ENCODE data around the gene FXYD4. TPM values are rescaled to one million over a fixed set of nuclear protein-coding genes. Genes with fewer than 3 reads are reported as not detected.

FXYD4 gene
- total RNA-seq, 1 experiment from 2014 or later, result not detected

DNA sequence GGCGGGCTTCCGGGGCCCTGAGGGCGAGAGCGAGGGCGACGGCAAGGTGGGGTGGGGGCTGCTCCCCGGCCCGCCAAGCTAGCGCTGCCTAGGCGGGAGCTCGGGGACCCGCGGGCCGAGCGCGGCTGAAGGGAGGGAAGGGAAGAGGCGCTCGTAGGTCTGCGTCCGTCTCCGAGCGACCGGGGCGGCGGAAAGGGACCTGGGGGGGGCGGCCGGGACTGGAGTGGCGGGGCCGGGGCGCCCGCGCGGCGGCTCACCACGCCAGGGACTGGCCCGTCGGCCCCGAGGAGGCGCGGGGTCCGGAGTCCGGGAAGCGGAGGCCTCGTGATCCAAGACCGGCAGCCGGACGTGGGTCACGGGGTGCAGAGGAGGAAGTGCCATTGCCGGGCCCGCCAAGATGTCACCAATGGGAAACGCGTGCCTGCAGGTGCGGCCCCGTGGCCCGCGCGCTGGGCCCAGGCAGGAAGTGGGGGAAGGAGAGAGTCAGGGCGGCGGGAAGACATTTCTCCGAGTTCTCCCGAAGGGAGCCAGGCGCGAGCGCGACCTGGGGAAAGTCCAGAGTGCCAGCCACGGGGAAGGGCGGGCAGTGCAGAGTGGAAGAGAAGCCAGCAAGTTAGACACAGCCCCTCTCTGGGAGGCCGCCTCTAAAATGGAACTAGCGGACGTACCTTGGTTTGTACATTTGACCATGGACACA, 25.6 kb downstream of the FXYD4 start:
- peaks cover 74% of the 10 kb centered on the region for H3K4me1 ChIP-seq (ENCODE audit: low read length)
- H4K20me1 ChIP-seq (ENCODE audit: insufficient read depth, low read depth, low read length), result peaks cover 69% of the 10 kb centered on the region
- no peak overlapping the region for H2AFZ ChIP-seq (ENCODE audit: low read length)
- peaks cover 55% of the 10 kb centered on the region for H3K36me3 ChIP-seq (ENCODE audit: insufficient read depth, low read length)
- peak overlapping the region; percentile 80 for H3K4me2 ChIP-seq (ENCODE audit: low read depth, low read length, poor library complexity, severe bottlenecking)
- H3K9me3 ChIP-seq (ENCODE audit: low read length), result no peaks in the 10 kb centered on the region
- H3K4me3 ChIP-seq (ENCODE audit: low read length), result peak overlapping the region; percentile 90
- H3K9ac ChIP-seq (ENCODE audit: low read length), result peak overlapping the region; percentile 93
- no peaks in the 10 kb centered on the region for H3K9me2 ChIP-seq (replicated peaks; ENCODE audit: insufficient read depth, low read length)
- H3K27me3 ChIP-seq (ENCODE audit: low read length), result no peaks in the 10 kb centered on the region
- H3K27ac ChIP-seq (ENCODE audit: low read length), result peak overlapping the region; percentile 87
- DNase-seq, result peak; percentile 95
- peaks cover 94% of the 10 kb centered on the region for H3K79me2 ChIP-seq (ENCODE audit: low read length)

DNA sequence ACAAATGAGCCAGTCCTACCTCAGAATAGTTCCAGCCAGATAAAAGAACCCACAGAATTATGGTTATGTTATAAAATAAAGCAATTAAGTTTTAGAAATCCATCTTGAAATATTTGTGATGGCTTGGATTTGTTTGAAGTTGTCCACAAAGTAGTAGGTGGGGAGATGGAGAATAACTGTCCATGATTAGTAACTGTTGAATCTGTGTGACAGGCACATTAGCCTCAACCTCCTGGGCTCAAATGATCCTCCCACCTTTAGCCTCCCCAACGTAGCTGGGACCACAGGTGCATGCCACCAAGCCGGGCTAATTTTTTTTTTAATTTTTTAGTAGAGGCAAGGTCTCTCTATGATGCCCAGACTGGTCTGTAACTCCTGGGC, 27.5 kb downstream of the FXYD4 start:
- H4K20me1 ChIP-seq (ENCODE audit: insufficient read depth, low read depth, low read length), result peaks cover 71% of the 10 kb centered on the region
- H3K27me3 ChIP-seq (ENCODE audit: low read length), result no peaks in the 10 kb centered on the region
- no peak overlapping the region for H2AFZ ChIP-seq (ENCODE audit: low read length)
- H3K4me2 ChIP-seq (ENCODE audit: low read depth, low read length, poor library complexity, severe bottlenecking), result peak overlapping the region; percentile 80
- H3K27ac ChIP-seq (ENCODE audit: low read length), result peak overlapping the region; percentile 87
- peak overlapping the region; percentile 93 for H3K9ac ChIP-seq (ENCODE audit: low read length)
- H3K9me3 ChIP-seq (ENCODE audit: low read length), result no peaks in the 10 kb centered on the region
- H3K36me3 ChIP-seq (ENCODE audit: insufficient read depth, low read length), result peaks cover 39% of the 10 kb centered on the region
- peak overlapping the region; percentile 90 for H3K4me3 ChIP-seq (ENCODE audit: low read length)
- H3K9me2 ChIP-seq (replicated peaks; ENCODE audit: insufficient read depth, low read length), result no peaks in the 10 kb centered on the region
- H3K79me2 ChIP-seq (ENCODE audit: low read length), result peaks cover 98% of the 10 kb centered on the region
- peak; percentile 60 for DNase-seq
- peaks cover 89% of the 10 kb centered on the region for H3K4me1 ChIP-seq (ENCODE audit: low read length)

- peak overlapping the region; percentile 90 for H3K4me3 ChIP-seq (ENCODE audit: low read length)
- H3K9me3 ChIP-seq (ENCODE audit: low read length), result no peaks in the 10 kb centered on the region
- H4K20me1 ChIP-seq (ENCODE audit: insufficient read depth, low read depth, low read length), result peaks cover 72% of the 10 kb centered on the region
- H3K36me3 ChIP-seq (ENCODE audit: insufficient read depth, low read length), result peaks cover 39% of the 10 kb centered on the region
- H3K4me1 ChIP-seq (ENCODE audit: low read length), result peaks cover 89% of the 10 kb centered on the region
- peak overlapping the region; percentile 80 for H3K4me2 ChIP-seq (ENCODE audit: low read depth, low read length, poor library complexity, severe bottlenecking)
- H3K9ac ChIP-seq (ENCODE audit: low read length), result peak overlapping the region; percentile 93
- H3K79me2 ChIP-seq (ENCODE audit: low read length), result peaks cover 98% of the 10 kb centered on the region
- no peaks in the 10 kb centered on the region for H3K9me2 ChIP-seq (replicated peaks; ENCODE audit: insufficient read depth, low read length)
- no peak overlapping the region for H2AFZ ChIP-seq (ENCODE audit: low read length)
- DNase-seq, result no peak
- no peaks in the 10 kb centered on the region for H3K27me3 ChIP-seq (ENCODE audit: low read length)
- H3K27ac ChIP-seq (ENCODE audit: low read length), result peak overlapping the region; percentile 31
Observed at GRCh38 chr10:43399320-43400310, 28.2 kb downstream of the FXYD4 start.

- Histone ChIP-seq H3K9ac (ENCODE audit: low read length) (peak overlapping the region; percentile 22), H4K20me1 (ENCODE audit: insufficient read depth, low read depth, low read length) (peaks cover 70% of the 10 kb centered on the region), H3K4me3 (ENCODE audit: low read length) (peak overlapping the region; percentile 14; the same call in 1 of the 2 replicates), H2AFZ (ENCODE audit: low read length) (no peak overlapping the region), H3K4me2 (ENCODE audit: low read depth, low read length, poor library complexity, severe bottlenecking) (peak overlapping the region; percentile 92), H3K27ac (ENCODE audit: low read length) (peak overlapping the region; percentile 37), H3K9me3 (ENCODE audit: low read length) (no peaks in the 10 kb centered on the region), H3K9me2 (replicated peaks; ENCODE audit: insufficient read depth, low read length) (no peaks in the 10 kb centered on the region), H3K27me3 (ENCODE audit: low read length) (no peaks in the 10 kb centered on the region), H3K4me1 (ENCODE audit: low read length) (peaks cover 89% of the 10 kb centered on the region), H3K36me3 (ENCODE audit: insufficient read depth, low read length) (peaks cover 32% of the 10 kb centered on the region), H3K79me2 (ENCODE audit: low read length) (peaks cover 98% of the 10 kb centered on the region)
- DNase-seq, result no peak
Observed at GRCh38 chr10:43401627-43402026, 30.2 kb downstream of the FXYD4 start.

- peaks cover 100% of the 10 kb centered on the region for H3K79me2 ChIP-seq (ENCODE audit: low read length)
- H3K9ac ChIP-seq (ENCODE audit: low read length), result peak overlapping the region; percentile 22; the same call in 1 of the 2 replicates
- peaks cover 32% of the 10 kb centered on the region for H3K36me3 ChIP-seq (ENCODE audit: insufficient read depth, low read length)
- peaks cover 70% of the 10 kb centered on the region for H4K20me1 ChIP-seq (ENCODE audit: insufficient read depth, low read depth, low read length)
- H3K4me3 ChIP-seq (ENCODE audit: low read length), result peak overlapping the region; percentile 5; the same call in 1 of the 2 replicates
- H3K4me2 ChIP-seq (ENCODE audit: low read depth, low read length, poor library complexity, severe bottlenecking), result peak overlapping the region; percentile 92
- no peaks in the 10 kb centered on the region for H3K9me2 ChIP-seq (replicated peaks; ENCODE audit: insufficient read depth, low read length)
- H3K27me3 ChIP-seq (ENCODE audit: low read length), result no peaks in the 10 kb centered on the region
- H3K27ac ChIP-seq (ENCODE audit: low read length), result peak overlapping the region; percentile 37
- no peak for DNase-seq
- H2AFZ ChIP-seq (ENCODE audit: low read length), result no peak overlapping the region
- no peaks in the 10 kb centered on the region for H3K9me3 ChIP-seq (ENCODE audit: low read length)
- H3K4me1 ChIP-seq (ENCODE audit: low read length), result peaks cover 89% of the 10 kb centered on the region
Observed at GRCh38 chr10:43402176-43402575, 30.7 kb downstream of the FXYD4 start.

- Histone ChIP-seq H3K4me3 (ENCODE audit: low read length) (peak overlapping the region; percentile 4; the same call in 1 of the 2 replicates), H4K20me1 (ENCODE audit: insufficient read depth, low read depth, low read length) (peaks cover 70% of the 10 kb centered on the region), H3K9me2 (replicated peaks; ENCODE audit: insufficient read depth, low read length) (no peaks in the 10 kb centered on the region), H3K9me3 (ENCODE audit: low read length) (no peaks in the 10 kb centered on the region), H3K79me2 (ENCODE audit: low read length) (peaks cover 100% of the 10 kb centered on the region), H3K4me2 (ENCODE audit: low read depth, low read length, poor library complexity, severe bottlenecking) (peak overlapping the region; percentile 92), H3K27ac (ENCODE audit: low read length) (peak overlapping the region; percentile 37; the same call in 1 of the 2 replicates), H3K27me3 (ENCODE audit: low read length) (no peaks in the 10 kb centered on the region), H3K4me1 (ENCODE audit: low read length) (peaks cover 85% of the 10 kb centered on the region), H3K36me3 (ENCODE audit: insufficient read depth, low read length) (peaks cover 32% of the 10 kb centered on the region), H3K9ac (ENCODE audit: low read length) (0 out of 2 replicates have a peak overlapping the region, but pooled peaks have one; percentile 22), H2AFZ (ENCODE audit: low read length) (no peak overlapping the region)
- DNase-seq, result no peak
Observed at GRCh38 chr10:43402880-43403452, 31.5 kb downstream of the FXYD4 start.

GRCh38 chr10:43403911-43404703, 32.7 kb downstream of the FXYD4 start:
- Histone ChIP-seq H4K20me1 (ENCODE audit: insufficient read depth, low read depth, low read length) (peaks cover 64% of the 10 kb centered on the region), H3K9ac (ENCODE audit: low read length) (peak overlapping the region; percentile 40)

More at GRCh38 chr10:43403911-43404703, 32.7 kb downstream of the FXYD4 start:
- Histone ChIP-seq H3K27ac (ENCODE audit: low read length) (peak overlapping the region; percentile 50), H2AFZ (ENCODE audit: low read length) (no peak overlapping the region), H3K79me2 (ENCODE audit: low read length) (peaks cover 97% of the 10 kb centered on the region), H3K4me1 (ENCODE audit: low read length) (peaks cover 73% of the 10 kb centered on the region), H3K9me3 (ENCODE audit: low read length) (no peaks in the 10 kb centered on the region), H3K9me2 (replicated peaks; ENCODE audit: insufficient read depth, low read length) (no peaks in the 10 kb centered on the region), H3K27me3 (ENCODE audit: low read length) (no peaks in the 10 kb centered on the region), H3K36me3 (ENCODE audit: insufficient read depth, low read length) (peaks cover 32% of the 10 kb centered on the region), H3K4me2 (ENCODE audit: low read depth, low read length, poor library complexity, severe bottlenecking) (peak overlapping the region; percentile 92), H3K4me3 (ENCODE audit: low read length) (peak overlapping the region; percentile 98)
- DNase-seq, result no peak
